HEK293T (cell line): Measurements from ENCODE around the gene FCER1G.
A peak's percentile ranks its signal among the peaks of the same experiment; 100 is the strongest.

Experiments
- CTCF ChIA-PET: fragments of 350-600 bp; formaldehyde crosslinking; extraction: SDS; loops from one replicate; lab custom pipeline; 2021; ENCODE audit warnings: antibody characterized with exemption, inconsistent platforms; lab: Yijun Ruan, JAX
- POLR2A ChIA-PET: fragments of 350-600 bp; formaldehyde crosslinking; extraction: SDS; loops from one replicate; lab custom pipeline; 2020; ENCODE audit warnings: antibody characterized with exemption, inconsistent platforms; lab: Yijun Ruan, JAX
- DNase-seq: peaks from one replicate; pipeline ENCODE4 v3.0.0; 2012; ENCODE audit warnings: mixed read lengths; ENCODE audit errors: extremely low spot score
- ARNT ChIP-seq: fragments of 450-650 bp; IDR thresholded peaks from 2 replicates; pipeline ENCODE4 v1.6.1; 2017; ENCODE audit warnings: mild to moderate bottlenecking
- BHLHE40 ChIP-seq: fragments of 450-650 bp; IDR thresholded peaks from 2 replicates; pipeline ENCODE4 v1.6.1; 2016; ENCODE audit warnings: mild to moderate bottlenecking, moderate library complexity, borderline replicate concordance
- CTBP1 ChIP-seq: fragments of 450-650 bp; IDR thresholded peaks from 2 replicates; pipeline ENCODE4 v1.6.1; 2016; ENCODE audit warnings: borderline replicate concordance
- ELF4 ChIP-seq: fragments of 450-650 bp; IDR thresholded peaks from 2 replicates; pipeline ENCODE4 v1.6.1; 2017; ENCODE audit warnings: antibody characterized with exemption
- FOXA1 ChIP-seq: fragments of 450-650 bp; IDR thresholded peaks from 2 replicates; pipeline ENCODE4 v1.6.1; 2016; ENCODE audit warnings: mild to moderate bottlenecking
- FOXK2 ChIP-seq: fragments of 450-650 bp; IDR thresholded peaks from 2 replicates; pipeline ENCODE4 v1.6.1; 2016; ENCODE audit warnings: mild to moderate bottlenecking
- FOXM1 ChIP-seq: fragments of 450-650 bp; IDR thresholded peaks from 2 replicates; pipeline ENCODE4 v1.6.1; 2017; ENCODE audit warnings: mild to moderate bottlenecking, borderline replicate concordance
- HDGF ChIP-seq: fragments of 450-650 bp; IDR thresholded peaks from 2 replicates; pipeline ENCODE4 v1.6.1; 2017; ENCODE audit warnings: antibody characterized with exemption, borderline replicate concordance
- L3MBTL2 ChIP-seq: fragments of 450-650 bp; conservative IDR thresholded peaks from 2 replicates; pipeline ENCODE4 v1.6.1; 2016; ENCODE audit warnings: mild to moderate bottlenecking
- LEF1 ChIP-seq: fragments of 450-650 bp; IDR thresholded peaks from 2 replicates; pipeline ENCODE4 v1.6.1; 2017; ENCODE audit warnings: mild to moderate bottlenecking, borderline replicate concordance
- NFRKB ChIP-seq: fragments of 450-650 bp; IDR thresholded peaks from 2 replicates; pipeline ENCODE4 v1.6.1; 2016; ENCODE audit warnings: mild to moderate bottlenecking, moderate library complexity
- SP1 ChIP-seq: fragments of 450-650 bp; IDR thresholded peaks from 2 replicates; pipeline ENCODE4 v1.6.1; 2017
- SUZ12 ChIP-seq: fragments of 450-650 bp; IDR thresholded peaks from 2 replicates; pipeline ENCODE4 v1.6.1; 2016; ENCODE audit warnings: mild to moderate bottlenecking
- TARDBP ChIP-seq: fragments of 450-650 bp; IDR thresholded peaks from 2 replicates; pipeline ENCODE4 v1.6.1; 2016
- ZNF384 ChIP-seq: fragments of 450-650 bp; IDR thresholded peaks from 2 replicates; pipeline ENCODE4 v1.6.1; 2016
- TF ChIP-seq, protein P1 (sequence below): fragments of 450-650 bp; IDR thresholded peaks from 2 replicates; pipeline ENCODE4 v1.6.1; 2016

Gene FCER1G

DNA sequence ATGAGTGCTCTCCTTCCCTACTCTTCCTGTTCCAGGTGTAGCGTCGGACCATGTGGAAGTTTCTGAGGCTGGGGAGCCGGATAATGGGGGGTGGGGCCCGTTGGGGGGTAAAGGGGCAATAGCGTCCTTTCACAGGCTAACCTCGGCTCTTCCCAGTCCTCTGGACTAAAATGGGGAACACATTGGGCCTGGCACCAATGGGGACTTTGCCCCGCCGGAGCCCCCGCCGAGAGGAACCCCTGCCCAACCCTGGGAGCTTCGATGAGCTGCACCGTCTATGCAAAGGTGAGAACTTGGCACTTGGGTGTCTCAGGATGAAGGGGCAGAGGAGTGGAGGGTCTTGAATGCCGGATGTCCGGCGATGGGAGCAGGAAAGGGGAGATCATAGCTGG is 11.2 kb downstream of the FCER1G start:
- no peak for DNase-seq
- TF ChIP-seq HDGF (no peak), ZNF384 (no peak), ARNT (no peak), L3MBTL2 (no peak), SP1 (no peak), CTBP1 (no peak), FOXM1 (no peak), BHLHE40 (no peak), NFRKB (no peak), ELF4 (no peak), FOXK2 (no peak), LEF1 (no peak), SUZ12 (no peak), TARDBP (no peak), FOXA1 (no peak)
- TF ChIP-seq, protein P1, sequence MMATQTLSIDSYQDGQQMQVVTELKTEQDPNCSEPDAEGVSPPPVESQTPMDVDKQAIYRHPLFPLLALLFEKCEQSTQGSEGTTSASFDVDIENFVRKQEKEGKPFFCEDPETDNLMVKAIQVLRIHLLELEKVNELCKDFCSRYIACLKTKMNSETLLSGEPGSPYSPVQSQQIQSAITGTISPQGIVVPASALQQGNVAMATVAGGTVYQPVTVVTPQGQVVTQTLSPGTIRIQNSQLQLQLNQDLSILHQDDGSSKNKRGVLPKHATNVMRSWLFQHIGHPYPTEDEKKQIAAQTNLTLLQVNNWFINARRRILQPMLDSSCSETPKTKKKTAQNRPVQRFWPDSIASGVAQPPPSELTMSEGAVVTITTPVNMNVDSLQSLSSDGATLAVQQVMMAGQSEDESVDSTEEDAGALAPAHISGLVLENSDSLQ, result no peak
- POLR2A ChIA-PET, result interaction anchor here (0.8 to 1.3 kb wide), 11 partner anchors 15 to 174 kb away, joined by 3 to 25 read pairs (median 3); partner anchors contain the start of genes ADAMTS4, NDUFS2 and PPOX
- CTCF ChIA-PET, result interaction anchor here (0.8 to 2.7 kb wide), 14 partner anchors 14 to 160 kb away, joined by 3 to 10 read pairs (median 4); partner anchors contain the start of genes ADAMTS4 and NDUFS2

- no peak for DNase-seq
- TF ChIP-seq SP1, result no peak
- no peak for TF ChIP-seq ARNT
- TF ChIP-seq ZNF384, result no peak
- TF ChIP-seq HDGF, result no peak
- no peak for TF ChIP-seq FOXA1
- TF ChIP-seq LEF1, result no peak
- POLR2A ChIA-PET, result interaction anchor here (0.9 kb wide), 1 partner anchor 25 kb away, joined by 3 read pairs; the partner anchor contains the start of gene NDUFS2
- CTCF ChIA-PET, result interaction anchor here (0.5 to 2.7 kb wide), 11 partner anchors 14 to 155 kb away, joined by 3 to 10 read pairs (median 4); partner anchors contain the start of genes ADAMTS4 and NDUFS2
Observed at GRCh38 chr1:161226759-161227158, 11.7 kb downstream of the FCER1G start.

GRCh38 chr1:161227196-161227871 is 12.2 kb downstream of the FCER1G start:
- POLR2A ChIA-PET, result interaction anchor here (0.9 kb wide), 1 partner anchor 25 kb away, joined by 3 read pairs; the partner anchor contains the start of gene NDUFS2
- peak; percentile 82 for DNase-seq
- CTCF ChIA-PET, result interaction anchor here (0.5 to 2.7 kb wide), 11 partner anchors 13 to 155 kb away, joined by 3 to 10 read pairs (median 4); partner anchors contain the start of gene NDUFS2
- TF ChIP-seq SP1 (no peak), L3MBTL2 (no peak), HDGF (peak; percentile 65; the same call in 1 of the 2 replicates)

DNA sequence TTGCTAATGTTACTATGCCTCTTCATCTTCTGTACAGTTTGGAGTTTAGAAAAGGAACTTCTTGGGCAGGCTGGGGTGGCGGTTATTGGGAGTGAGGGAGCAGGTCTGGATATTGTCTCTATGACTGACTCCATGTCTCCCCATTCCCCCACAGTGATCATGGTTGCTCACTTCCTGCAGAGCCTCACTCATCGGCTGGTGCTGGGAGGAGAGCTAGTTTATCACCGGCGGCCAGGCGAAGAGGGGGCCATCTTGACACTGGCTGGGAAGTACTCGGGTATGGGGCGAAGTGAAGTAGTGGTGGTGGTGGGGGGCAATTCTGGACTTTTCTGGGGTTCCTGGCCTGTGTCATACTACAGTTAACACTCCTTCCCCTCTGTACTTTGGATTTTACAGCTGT is 12.9 kb downstream of the FCER1G start:
- TF ChIP-seq CTBP1 (no peak), FOXM1 (no peak), SP1 (no peak), NFRKB (no peak), ELF4 (no peak), ARNT (no peak), SUZ12 (no peak), FOXK2 (no peak), FOXA1 (no peak), LEF1 (no peak), HDGF (no peak)
- TF ChIP-seq, protein P1, result no peak
- ChIA-PET CTCF (interaction anchor here (2.7 kb wide), 1 partner anchor 63 kb away, joined by 10 read pairs; no protein-coding TSS in a partner anchor), POLR2A (no interaction called here)
- no peak for DNase-seq

DNA sequence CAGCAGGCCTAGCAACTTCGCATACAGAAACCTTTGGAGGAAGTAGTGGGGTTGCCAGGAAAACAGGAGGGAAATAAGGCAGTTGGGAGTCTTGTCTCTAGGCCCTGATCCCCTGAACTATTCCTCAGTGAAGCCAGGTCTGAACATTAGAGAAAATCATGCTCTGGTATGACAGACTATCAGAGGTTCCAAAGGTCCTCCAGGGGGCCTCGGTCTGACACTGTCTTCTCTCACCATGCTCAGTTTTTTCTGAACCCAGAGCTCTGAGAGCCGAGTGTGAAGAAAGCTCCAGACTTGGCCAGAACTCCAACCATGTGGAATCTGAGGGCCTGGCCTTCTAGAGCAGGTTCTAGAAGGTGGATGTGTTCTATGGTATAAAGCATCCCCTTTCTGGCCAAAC is 14.8 kb downstream of the FCER1G start:
- no peak for DNase-seq
- ChIA-PET POLR2A (no interaction called here), CTCF (interaction anchor here (0.7 to 1.7 kb wide), 4 partner anchors 61 to 152 kb away, joined by 3 to 7 read pairs (median 4); no protein-coding TSS in a partner anchor)
- TF ChIP-seq LEF1, result no peak

GRCh38 chr1:161230762-161231161 is 15.7 kb downstream of the FCER1G start:
- POLR2A ChIA-PET, result no interaction called here

DNA sequence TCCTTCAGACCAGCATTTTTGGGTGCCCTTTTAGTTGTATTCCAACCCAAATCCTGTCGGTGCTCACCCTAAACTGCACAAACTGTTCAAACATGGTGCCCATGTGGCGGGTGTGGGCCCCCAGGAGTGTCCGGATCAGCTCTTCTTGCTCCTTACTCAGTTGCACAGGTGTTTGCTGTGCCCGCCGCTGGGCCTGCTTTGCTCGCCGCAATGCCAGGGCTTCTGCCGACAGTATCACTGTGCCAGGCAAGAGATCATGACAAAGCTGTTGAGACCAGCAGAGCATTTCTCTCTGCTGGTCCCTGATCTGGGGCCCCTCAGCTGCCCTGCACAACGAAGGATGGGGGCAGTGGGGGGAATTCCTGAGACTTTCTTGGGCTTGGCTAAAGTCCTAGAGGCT is 18.0 kb downstream of the FCER1G start:
- ChIA-PET CTCF (no interaction called here), POLR2A (interaction anchor here (1.3 kb wide), 1 partner anchor 24 kb away, joined by 4 read pairs; no protein-coding TSS in a partner anchor)
- DNase-seq, result no peak
- no peak for TF ChIP-seq SUZ12
- TF ChIP-seq ZNF384, result no peak
- no peak for TF ChIP-seq ELF4
- TF ChIP-seq TARDBP, result no peak
- TF ChIP-seq LEF1, result no peak
- TF ChIP-seq BHLHE40, result no peak

More at GRCh38 chr1:161230762-161231161, 15.7 kb downstream of the FCER1G start:
- DNase-seq, result no peak
- CTCF ChIA-PET, result interaction anchor here (0.5 to 1.7 kb wide), 5 partner anchors 60 to 239 kb away, joined by 3 to 7 read pairs (median 4); no protein-coding TSS in a partner anchor
- TF ChIP-seq FOXM1 (no peak), SUZ12 (no peak), TARDBP (no peak), L3MBTL2 (no peak)
